OCI-M1 (cell line): ENCODE measurements around the gene GMCL1.
"Not testable (repeated sequence)": the region's sequence is repeated elsewhere in the genome, so short reads cannot be mapped to it uniquely, and the experiment has no call there.

Experiments
- DNase-seq: peaks from one replicate; lab custom pipeline; 2025; lab: John Stamatoyannopoulos, UW

The GMCL1 gene

DNA sequence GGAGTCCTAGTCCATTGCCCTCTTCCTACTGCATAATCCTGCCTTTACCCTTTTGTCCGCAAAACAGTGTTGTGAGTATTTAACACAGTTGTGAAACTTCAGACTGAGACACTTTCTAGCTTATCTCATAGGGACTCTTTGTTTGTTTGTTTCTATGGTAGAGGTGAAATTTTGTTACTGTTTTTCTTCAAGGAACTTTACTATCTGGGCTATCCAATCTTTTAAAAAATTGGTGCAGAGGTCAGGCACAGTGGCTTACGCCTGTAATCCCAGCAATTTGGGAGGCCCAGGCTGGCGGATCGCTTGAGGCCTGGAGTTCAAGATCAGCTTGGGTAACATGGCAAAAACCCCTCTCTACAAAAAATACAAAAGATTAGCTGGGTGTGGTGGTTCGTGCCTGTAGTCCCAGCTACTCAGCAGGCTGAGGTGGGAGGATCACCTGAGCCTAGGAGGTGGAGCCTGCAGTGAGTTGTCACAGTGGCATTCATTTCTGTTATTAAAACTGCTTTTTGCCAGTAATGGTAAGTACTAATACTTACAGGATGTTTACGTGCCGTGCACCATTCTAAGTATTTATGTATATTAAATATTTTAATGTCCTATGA lies 18.8 kb downstream of the GMCL1 start:
- no peak for DNase-seq

DNA sequence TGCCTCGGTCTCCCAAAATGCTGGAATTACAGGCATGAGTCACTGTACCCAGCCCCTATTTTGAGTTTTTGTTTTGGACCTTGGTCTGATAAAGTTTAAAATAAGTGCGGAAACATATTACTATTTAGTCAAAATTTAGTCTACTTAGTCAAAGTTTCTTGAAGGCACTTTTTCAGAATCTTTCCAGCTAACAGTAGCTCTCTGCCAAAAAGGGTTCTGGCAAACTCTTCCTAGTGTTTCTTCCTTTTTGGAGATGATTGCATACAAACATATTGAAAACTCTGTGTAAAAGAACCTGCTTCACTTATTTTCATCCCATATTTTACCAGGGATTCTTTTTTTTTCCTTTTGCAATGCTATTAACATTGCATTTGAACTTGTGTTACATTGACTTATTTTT lies 28.8 kb downstream of the GMCL1 start:
- DNase-seq, result no peak

DNA sequence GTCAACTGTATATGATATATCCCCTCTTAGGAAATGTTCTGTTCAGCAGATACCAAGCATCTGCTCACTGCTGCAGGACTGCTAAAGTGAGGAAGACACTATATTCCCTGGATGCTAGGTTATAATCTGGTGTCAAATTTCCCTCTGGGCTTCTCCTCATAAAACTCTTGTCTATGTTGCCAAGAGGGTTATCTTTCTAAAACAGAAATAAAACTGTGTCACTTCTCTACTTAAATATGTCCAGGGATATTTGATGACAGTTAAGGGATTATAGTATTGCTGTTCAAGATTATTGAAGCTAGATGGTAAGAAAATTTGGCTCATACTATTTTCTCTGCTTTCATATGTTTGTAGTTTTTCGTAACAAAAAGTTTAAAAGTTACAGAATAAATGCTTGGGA lies 33.8 kb downstream of the GMCL1 start:
- peak; percentile 4 for DNase-seq

DNA sequence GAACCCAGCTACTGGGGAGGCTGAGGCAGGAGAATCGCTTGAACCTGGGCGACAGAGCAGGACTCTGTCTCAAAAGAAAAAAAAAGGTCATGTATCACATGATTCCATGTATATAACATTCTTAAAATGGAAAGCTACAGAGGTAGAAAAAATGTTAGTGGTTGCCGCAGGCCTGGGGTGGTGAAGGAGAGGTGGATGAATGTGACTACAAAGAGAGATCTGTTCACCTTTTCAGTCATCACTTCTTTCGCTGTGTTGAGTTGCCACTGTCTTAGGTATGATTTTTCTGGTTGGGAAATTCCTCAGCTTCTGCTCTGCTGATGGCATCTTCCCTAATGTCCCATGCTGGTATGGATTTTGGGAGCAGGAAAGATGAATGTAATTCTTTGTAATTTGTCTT lies 59.0 kb downstream of the GMCL1 start:
- no peak for DNase-seq

DNA sequence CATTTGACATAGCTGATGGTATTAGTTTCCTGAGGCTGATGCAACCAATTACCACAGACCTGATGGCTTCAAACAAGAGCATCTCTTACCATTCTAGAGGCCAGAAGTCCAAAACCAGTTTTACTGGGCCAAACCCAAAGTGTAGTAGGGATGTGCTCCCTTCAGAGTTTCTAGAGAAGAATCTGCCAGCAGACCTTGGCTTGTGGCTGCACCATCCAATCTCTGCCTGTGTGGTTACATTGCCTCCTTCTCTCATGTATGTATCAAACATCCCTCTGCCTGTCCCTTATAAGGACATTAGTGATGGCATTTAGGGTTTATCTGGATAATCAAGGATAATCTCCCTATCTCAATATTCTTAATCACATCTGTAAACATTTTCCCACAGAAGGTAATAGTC lies 59.8 kb downstream of the GMCL1 start:
- DNase-seq, result no peak

DNA sequence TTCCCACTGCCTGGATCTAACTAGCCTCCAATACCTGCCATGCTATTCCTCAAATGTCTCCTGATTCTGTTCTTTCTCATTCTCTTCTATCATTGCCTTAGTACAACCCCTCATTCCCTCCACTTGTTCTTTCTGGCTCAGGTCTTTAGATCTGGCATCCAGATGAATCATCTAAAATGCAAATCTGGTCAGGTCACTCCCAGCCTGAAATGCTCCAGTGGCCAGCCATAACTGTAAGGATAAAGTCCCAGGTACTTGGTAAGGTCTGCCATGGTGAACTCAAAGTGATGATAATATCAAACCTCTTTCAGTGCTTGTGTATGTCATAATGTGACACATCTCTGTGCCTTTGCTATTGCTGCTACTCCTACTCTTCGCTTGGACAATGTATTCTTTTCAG lies 61.4 kb downstream of the GMCL1 start:
- no peak for DNase-seq

DNA sequence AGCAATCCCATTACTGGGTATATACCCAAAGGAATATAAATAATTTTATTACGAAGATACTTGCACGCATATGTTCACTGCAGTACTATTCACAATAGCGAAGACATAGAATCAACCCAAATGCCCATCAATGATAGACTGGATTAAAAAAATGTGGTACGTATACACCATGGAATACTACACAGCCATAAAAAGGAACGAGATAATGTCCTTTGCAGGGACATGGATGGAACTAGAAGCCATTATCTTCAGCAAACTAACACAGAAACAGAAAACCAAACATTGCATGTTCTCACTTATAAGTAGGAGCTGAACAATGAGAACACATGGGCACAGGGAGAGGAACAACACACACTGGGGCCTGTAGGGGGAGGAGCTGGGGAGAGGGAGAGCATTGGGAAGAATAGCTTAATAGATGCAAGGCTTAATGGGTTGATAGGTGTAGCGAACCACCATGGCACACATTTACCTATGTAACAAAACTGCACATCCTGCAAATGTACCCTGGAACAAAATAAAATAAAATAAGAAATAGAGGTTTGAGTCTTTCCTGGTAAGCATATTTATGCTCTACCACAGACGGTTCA lies 63.5 kb downstream of the GMCL1 start:
- peak; percentile 14 for DNase-seq

DNA sequence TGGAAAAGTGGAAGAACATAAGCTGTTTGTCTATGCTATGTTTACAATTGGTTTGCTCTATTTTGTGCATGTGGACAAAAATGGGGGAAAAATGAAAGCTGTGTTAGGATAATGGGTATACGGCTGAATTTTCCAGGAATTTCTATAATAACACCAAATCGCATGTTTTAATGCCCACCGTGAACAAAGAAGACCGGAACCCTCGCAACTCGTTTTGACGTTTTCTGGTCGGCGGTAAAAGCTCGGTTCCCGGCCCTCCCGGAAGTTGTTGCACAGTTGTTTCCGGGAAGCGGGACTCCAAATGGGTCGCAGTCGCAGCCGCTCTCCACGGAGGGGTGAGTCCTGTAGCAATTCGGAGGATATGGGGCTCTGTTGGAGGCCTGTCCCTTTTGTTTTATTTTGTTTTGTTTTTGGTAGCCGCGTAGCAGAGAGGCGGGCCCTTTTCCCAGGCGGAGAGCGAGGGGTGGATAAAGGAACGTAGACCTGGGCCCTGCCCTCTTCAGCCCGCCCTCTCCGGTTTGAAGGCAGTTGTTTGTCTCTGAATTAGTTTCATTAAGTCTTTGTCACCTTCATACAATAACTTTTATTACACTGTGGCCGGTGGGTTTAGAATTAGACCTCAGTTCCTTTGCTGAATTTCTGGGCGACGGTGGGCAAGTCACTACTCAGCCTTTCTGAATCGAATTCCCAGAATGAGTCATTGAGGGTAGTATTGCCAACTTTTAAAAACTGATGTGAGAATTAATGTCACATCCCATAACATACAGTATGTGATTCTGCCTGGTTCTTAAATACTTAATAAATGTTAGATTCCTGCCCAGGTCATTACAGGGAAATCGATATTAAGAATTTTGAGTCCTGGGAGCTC lies 64.5 kb downstream of the GMCL1 start, which contains the start of gene SNRNP27:
Gene SNRNP27 (plus strand): TSS at position 273 of the 868 bp plus-strand sequence. CDS start 29 bp downstream, at position 302.
- peak; percentile 81 for DNase-seq

DNA sequence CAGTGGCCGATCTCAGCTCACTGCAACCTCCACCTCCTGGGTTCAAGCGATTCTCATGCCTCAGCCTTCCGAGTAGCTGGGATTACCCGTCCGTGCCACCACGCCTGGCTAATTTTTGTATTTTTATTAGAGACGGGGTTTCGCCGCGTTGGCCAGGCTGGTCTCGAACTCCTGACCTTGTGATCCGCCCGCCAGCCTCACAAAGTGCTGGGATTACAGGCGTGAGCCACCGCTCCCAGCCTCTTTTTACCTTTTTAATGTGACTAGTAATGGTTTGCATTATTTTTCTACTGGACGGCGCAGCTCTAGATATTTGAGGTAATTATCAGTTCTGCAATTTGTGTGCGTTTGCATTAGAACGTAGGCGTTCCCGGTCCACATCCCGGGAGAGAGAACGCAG lies 65.3 kb downstream of the GMCL1 start:
- not testable (repeated sequence) for DNase-seq

DNA sequence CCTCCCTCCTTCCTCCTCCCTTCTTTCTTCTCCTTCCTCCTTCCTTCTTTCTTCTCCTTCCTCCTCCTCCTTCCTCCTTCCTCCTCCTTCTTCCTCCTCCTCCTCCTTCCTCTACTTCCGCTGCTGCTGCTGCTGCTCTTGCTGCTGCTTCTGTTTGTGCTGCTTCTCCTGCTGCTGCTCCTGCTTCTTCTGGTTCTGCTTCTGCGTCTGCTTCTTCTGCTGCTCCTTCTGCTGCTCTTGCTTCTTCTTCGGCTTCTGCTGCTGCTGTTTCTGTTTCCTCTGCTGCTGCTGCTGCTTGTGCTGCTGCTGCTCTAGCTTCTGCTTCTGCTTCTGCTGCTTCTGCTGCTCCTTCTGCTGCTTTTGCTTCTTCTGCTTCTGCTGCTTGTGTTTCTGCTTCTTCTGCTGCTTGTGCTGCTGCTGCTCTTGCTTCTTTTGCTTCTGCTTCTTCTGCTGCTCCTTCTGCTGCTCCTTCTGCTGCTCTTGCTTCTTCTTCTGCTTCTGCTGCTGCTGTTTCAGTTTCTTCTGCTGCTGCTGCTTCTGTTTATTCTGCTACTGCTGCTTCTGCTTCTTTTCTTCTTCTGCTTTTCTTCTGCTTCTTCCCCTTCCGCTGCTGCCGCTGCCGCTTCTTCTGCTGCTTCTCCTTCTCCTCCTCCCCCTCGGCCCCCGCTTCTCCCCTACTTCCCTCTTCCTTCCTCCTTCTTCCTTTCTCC lies 72.9 kb downstream of the GMCL1 start:
- DNase-seq, result peak; percentile 64

DNA sequence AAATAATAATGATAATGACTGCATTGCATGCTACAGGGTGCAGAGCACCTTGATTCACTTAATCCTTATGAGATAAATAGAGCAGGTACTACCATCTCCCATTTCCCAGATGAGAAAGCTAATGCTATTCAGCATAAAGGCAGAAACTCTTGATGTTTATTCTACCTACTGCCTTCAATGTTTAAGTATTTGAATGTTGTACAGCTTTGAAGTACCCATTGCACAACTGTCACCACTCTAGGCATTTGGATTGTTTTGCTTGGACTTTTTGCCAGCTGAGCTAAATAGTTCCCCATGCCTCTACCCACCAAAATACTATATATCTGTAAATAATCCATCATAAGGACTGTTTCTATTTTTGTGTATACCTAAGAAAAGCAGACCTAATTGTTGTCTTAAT lies 77.8 kb downstream of the GMCL1 start:
- no peak for DNase-seq

DNA sequence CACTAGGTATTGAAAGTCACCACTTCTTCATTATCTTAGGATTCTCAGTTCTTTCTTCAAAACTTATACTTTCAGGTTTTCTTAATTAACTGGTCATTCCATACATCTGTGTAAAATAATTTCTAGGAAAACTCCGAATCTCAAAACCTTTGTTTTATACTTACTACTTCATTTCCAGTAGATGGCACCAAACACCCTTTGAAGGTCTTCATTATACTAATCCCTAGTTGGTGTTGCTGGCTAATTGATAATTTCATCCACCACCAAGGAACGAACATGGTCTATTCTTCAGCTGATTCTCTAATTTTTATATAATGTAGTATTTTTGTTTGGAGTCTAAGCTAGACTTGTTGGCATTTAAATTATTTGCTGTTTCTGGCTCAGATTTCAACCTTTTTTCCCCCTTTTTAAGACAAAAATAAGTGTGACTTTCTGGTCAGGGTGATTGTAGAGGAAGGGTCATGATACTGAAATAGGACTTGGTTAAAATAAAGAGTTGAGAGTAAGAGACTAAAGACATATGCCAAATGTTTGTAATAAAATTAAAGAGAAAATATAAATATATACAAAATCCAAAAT lies 82.6 kb downstream of the GMCL1 start:
- DNase-seq, result peak; percentile 65

DNA sequence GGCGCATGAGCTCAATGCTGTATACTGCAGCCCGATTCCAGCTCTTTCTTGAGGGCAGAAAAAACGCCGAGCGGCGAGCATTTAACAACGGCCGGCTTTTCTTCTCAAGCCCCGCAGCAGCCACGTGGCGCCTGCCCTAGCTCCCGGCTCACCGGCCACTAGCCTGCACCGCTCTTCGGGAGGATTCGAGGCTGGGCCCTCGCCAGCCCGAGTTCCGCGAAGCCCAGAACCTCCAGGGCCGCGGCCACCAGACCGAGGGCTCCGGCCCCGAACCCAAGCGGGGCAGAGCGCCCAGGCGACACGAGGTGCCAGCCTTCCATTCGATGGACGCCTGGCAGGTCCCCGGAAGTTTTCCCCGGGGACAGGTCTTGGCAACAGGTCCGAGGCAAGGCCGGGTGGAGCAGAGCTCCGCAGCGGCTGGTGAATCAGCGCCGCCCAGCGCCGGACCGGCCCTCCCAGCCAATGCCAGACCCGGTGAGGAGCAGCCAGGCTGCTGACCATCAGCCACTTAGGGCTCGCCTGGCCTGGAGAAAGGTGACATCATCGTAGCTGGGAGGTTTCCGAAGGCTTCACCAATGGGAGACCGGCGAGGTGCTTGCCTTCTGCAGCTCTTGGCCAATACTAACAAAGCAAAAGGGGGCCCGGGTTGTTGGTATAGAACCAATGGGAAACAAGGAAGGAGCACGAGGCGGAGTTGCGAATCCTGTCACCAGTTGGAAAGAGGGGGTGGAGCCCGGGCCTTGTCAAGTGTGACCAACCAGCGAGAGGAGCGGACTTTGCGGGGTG lies 84.9 kb downstream of the GMCL1 start:
- DNase-seq, result peak; percentile 100

DNA sequence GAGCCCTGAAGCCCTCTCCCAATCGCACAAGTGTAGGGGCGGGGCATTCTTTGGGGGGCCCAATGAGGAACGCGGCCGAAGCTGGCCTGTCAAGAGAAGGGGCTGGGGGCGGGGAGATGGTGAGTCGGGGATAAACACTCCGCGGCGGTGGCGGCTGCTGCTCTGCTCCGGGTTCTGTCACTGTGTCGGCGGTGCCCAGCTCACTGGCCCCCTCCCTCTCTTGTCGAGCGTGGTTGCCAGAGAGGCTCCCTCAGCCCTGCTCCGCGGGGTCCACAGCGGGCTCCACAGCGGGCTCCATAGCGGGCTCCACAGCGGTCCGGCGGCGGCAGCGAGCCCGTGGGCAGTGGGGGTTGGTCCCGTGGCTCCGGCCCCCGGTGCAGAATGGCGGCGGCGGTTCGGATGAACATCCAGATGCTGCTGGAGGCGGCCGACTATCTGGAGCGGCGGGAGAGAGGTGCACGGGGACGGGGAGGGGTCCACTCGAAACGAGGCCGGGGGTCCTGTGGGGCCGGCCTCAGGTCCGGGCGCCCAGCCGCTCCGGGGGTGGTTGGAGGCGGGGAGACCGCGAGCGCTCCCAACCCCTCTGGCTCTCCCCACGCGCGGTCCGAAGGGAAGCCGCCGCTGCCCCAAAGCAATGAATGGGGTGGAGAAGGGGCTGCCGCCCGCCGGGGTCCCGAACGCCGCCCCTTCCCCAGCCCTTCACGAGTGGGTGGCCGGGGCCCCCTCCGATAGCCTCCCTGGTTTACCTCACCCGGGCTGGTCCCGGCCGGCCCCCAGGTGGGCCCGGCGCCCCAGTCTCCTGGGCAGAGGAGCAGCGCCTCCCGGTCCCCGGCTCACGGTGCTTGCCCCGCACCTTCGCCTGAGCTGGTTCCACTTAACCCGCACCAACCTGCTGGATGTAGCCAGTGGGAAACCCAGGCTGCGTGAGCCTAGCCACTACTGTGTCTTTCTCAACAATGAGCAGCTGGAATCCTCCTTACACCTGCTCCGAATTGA lies 85.8 kb downstream of the GMCL1 start, which contains the start of gene MXD1:
Gene MXD1 (plus strand): TSS at position 160 of the 996 bp plus-strand sequence. CDS start 222 bp downstream, at position 382.
- peak; percentile 34 for DNase-seq

DNA sequence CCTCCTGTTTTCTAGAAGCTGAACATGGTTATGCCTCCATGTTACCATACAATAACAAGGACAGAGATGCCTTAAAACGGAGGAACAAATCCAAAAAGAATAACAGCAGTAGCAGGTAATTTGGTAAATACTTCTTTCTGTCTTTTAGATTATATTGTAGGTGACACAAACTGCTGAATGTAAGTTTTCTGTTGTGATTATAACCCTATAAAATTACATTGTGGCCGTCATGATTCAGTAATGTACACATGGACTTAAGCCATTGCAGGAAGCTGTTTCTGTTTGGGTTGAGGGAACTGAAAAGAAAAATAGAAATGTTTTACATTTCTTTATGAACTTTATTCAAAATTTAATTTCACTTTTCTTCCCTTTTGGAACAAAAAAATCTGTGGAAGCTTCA lies 86.6 kb downstream of the GMCL1 start:
- DNase-seq, result peak; percentile 34

DNA sequence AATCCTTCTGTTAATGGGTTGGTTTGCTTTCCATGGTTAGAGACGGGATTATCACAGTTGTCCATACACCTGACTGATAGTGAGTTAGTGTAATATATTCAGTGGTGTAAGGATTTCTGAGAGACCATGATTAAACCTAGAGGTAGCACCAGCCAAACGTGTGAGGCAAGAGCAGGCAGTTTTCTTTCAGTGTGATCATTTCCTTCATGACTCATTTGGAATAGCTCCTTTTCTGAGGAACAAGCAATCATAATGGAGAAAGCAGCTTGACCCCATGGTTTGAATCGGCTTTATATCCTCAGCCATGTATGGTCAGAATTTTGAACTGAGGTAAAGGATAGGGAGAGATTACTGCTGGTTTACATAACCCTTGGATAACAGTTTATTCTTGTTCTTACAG lies 88.4 kb downstream of the GMCL1 start:
- DNase-seq, result peak; percentile 68

DNA sequence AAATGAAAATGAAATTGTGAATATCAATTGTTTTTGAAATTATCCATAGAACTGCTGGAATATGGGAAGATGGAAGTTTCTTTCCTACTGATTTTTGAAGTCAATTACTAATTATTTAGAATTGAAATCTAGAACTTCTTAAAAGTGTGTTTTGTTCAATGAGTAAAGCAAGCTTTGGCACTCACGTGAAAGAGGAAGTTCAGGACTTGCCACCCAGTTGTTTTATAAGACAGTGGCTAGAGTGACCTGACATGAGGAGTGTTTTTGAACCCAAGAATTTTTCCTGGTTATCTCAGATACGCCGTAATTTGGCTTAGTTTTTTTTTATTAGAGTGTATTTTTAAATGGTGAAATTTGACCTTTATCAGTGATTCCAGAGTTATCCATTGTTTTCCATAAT lies 88.9 kb downstream of the GMCL1 start:
- DNase-seq, result peak; percentile 65

DNA sequence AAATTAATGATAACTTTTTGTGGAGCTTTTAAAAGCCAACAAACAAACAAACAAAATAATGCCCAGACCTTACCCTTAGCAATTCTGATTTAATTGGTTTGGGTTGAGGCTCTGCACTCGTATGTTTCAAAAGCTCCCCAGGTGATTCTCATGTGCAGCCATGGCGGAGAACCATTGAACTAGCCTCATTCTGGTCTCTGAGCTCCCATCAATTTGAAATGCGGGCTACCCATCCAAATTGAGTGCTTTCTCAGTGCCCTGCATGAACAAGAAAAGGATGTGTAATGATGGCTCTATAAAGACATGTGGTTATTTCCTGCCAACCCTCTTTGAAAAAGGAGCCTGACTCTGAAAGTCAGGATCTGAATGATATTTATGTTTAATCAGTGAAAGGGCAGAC lies 93.7 kb downstream of the GMCL1 start:
- DNase-seq, result no peak

DNA sequence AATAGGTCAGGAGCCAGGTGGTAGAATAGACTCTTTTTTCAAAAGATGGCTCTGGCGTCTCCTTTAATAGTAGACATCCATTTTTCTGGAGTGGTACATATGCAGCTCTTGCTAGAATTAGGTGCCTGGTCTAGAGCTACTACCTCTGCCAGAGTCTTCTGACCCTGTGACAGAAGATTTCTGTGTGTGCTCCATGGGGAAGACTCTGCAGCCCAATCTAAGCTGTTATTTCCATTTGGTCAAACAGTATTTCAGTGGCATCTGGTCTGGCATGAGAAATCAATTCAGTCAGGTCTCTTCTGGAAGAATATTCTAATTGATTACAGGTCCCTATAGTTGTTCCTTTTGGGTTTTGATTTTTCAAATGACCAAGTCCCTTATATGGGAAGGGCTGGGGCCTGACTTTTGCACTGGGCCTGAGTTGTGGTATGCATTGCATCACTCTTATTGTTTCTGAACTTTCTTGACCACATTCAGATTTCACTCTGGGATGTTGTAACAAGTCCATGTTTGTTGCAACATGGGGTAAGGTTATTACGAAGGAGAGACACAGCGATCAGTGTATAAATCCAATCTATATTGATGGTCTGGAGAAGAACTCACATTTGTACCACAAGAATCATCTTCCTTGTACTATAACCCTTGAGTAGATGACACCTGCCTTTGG lies 97.5 kb downstream of the GMCL1 start:
- peak; percentile 83 for DNase-seq
